Stimulated activated CD8-positive, alpha-beta memory T cell treated with anti-CD3 and anti-CD28 coated beads, Interleukin-15, amount 100 ng/mL, for 48 hours (primary cell): ENCODE results near the gene SDF2L1.

Experiments used
- DNase-seq, 2 donors: peaks; one replicate each; pipeline ENCODE4 v3.0.0-alpha.2; 2020; ENCODE audit warnings: low read depth in 2 of 2

Gene SDF2L1

DNA sequence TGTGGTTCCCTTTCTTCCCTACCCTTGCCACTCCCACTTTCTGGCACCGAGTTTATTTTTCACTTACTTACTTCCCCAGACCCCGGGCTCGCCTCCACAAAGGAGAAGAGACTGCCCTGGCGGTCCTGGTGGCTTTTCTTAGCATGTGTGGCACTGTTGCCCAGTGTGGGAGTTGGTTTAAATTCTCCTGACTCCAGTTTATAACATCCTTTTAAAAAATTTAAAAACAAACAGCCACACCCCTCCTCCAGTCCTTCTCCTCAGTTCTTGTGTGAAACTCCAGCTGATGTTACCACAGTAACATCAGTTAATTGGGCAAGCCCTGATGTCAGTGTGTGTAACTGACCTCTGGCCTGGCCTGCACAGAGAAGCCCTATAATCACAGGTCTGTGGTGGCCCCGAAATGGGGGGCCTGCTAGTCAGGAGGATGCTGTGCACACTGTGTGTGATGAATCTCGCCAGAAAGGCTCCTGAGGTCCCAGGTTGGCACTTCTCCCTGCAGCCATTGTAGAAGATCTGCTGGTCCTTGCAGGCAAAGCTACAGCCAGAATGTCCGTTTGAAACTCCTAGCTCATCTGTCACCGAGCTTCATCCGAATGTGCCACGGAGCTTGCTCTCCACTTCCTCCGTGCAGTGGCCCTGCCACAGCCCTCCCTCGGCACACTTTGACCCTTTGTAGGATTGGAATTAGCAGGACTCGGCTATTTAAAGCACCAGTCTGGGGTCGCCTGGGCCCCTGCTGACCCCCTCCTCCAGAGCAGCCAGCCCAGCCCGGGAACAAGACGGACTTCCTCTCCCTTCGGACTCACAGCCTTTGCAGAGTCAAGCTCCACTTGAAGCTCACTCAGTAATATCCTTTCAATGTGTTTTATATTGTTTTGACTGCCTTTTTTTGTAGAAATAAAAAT lies 19.8 kb upstream of the SDF2L1 start:
- no peak for DNase-seq

DNA sequence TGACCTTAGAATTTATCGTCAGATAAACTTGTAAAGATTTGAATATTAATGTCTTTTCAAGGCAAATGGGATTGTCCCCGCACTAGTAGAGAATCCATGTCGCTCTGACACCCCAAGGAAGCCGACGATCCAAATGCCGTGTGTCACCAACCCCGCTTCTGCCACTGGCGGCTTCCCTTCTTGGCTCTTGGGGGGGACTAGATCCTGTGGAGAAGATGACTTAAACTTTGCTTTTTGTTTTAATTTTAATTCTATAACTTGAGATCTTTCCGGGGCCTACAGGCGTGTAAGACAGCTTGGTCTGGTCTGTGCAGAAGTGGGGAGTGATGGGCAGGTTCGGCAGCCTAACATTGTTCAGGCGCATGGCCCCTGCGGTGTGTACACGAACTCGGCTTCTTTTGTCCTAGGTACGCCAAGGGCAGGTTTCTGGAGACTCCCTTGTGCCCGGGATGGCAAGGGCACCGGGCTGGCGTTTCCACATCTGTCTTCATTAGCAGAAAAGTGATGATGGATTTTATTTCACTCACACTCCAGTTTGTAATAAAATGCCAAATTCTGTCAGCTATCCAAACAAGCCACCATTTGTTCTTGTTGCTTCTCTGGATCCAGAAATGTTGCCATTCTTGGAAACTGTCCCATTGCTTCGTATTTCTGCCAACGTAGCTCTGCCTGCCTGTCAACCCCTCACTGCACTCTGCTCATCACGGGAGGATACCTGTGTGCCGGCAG lies 19.0 kb upstream of the SDF2L1 start:
- DNase-seq = no peak

GRCh38 chr22:21623648-21623970 lies 18.5 kb upstream of the SDF2L1 start:
- no peak for DNase-seq

DNA sequence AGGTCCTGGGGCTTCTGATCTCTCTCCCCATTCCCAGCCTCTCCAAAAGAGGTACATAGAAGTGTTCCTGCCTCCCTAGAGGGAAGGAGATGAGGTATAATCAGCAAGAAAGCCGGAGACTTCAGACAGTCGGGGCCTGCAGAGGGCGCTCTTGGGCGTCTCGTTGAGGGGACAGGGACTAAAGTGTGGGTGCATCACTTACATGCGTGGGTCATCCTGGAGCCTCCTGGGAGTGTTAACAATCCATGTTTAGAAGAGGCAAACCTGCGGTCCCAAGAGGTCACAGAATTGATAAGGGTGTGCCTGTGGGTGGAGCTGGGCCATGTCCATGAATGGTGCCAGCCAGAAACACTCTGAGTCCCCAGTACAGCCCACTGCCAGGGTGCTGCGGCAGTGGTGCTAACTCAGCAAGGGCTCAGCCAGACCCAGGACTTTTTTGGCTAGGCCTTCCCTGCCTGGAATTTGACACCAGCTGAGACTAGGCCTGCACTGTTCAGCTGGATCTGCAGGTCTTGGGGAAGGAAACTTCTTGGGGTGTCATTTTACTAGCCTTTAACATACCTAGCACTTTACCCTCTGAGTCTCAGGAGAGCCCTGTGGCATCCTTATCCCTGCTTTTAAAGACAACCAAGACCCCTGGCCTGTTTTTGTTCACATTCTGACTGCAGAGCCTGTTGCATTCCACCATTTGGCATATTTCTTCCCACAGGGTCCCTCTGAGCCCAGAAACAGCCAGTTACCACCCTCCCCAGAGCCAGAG lies 17.8 kb upstream of the SDF2L1 start:
- peak in 1 of 2 donors; percentile 38 for DNase-seq

DNA sequence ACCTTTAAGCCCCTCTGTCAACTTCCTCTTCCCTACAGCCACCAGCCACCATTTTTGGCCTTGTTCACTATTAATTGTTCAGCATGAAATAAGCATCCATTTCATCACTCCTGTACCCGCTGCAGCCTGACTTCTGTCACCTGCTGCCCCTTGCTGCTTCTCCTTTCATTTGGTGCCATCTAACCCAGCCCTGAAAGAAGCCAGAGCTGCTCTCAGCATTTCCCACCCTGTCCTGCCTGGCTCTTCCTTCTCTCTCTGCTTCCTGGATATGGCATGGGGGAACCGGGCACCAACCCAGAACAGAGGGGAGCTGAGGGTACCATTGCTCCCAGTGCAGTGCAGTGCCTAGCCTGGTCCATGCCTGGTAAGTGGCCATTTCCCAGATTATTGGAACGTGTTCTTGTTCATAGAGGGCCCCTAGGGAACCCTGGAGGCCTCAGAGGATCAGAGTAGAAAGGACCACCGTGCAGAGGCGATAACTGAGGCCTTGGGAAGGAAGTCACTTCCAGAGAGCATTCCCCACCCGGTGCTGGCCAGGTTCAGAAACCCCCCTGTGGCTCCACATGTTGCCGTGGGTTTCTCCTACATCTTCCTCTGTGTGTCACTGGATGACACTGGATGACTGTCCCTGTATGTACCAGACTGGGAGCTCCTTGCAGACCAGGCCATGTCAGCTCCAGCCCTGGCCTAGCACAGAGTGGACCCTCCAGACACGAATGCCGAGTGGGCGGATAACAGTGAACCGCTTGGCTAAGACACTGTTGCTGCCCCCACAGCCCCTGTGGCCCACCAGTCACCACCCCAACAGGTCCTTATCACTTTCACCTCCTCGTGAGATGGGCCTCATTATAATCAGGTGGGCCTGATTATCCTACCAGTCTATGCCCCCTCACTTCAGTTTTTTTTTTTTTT lies 17.0 kb upstream of the SDF2L1 start:
- DNase-seq = no peak

GRCh38 chr22:21626073-21626734 lies 15.9 kb upstream of the SDF2L1 start:
- no peak for DNase-seq

- DNase-seq = no peak
Observed at GRCh38 chr22:21626735-21627469, 15.2 kb upstream of the SDF2L1 start.

- DNase-seq = no peak
Observed at GRCh38 chr22:21628386-21629254, 13.5 kb upstream of the SDF2L1 start.

GRCh38 chr22:21629255-21630149 lies 12.6 kb upstream of the SDF2L1 start, which contains the start of gene YDJC:
TSS of gene YDJC (minus strand) at chr22:21630022. CDS start at chr22:21630014, 8 bp downstream.
- peak; percentile 90 to 94 for DNase-seq

DNA sequence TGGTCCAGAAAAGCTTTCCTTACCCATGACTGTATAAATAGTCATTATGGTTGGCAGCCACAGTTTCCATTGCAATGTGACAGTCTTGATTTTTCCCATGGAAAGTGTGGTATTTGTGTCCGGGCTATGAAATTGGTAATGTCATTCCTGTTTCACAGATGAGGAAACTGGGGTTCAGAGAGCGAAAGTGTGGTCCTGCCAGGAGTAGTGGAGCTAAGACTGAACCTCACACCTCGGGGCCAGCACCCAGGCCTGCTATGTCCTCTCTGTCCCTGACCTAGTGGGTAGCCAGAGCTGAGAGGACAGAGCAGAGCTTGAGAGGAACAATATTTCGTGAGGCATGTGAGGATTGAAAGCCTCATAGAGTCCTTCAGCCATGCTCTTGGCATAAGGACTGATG lies 11.1 kb upstream of the SDF2L1 start:
- no peak for DNase-seq

DNA sequence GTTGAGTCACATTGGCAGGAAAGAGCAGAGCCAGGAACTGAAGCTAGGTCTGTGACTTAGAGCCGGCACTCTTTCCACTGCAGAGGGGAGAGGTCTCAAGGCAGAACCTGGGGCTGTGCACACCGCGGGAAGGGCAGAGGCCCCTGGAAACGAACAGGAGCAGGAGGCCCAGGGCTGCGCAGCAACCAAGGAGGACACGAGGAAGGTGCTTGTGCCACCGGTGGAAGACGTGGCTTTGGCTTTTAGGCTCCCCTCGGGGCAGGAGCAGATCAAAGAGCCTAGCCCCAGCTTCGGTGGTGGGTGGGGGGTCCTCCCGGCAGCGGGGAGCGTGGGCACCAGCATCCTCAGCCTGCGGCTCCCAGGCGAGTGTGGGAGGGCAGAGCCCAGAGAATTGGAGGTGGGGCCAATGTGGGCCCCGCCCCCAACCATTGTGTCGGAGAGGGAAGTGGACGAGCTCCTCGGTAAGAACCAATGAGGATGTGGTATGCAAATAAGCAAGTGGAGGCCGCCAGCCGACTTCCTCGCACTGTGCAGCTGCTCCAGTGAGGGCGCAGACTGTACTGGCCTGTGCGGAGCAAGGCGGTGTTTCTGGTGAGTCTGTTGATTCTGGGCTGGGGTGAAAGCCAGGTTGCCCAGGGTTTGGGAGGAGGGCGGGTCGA lies 9.7 kb upstream of the SDF2L1 start, which contains the start of gene CCDC116:
TSS of gene CCDC116 (plus strand) at position 524 of the 659 bp plus-strand sequence. CDS start 422 bp downstream, outside the sequence.
- peak; percentile 59 to 62 for DNase-seq

- no peak for DNase-seq
Observed at GRCh38 chr22:21632931-21633330, 9.2 kb upstream of the SDF2L1 start.

GRCh38 chr22:21633481-21633880 lies 8.6 kb upstream of the SDF2L1 start:
- no peak for DNase-seq

DNA sequence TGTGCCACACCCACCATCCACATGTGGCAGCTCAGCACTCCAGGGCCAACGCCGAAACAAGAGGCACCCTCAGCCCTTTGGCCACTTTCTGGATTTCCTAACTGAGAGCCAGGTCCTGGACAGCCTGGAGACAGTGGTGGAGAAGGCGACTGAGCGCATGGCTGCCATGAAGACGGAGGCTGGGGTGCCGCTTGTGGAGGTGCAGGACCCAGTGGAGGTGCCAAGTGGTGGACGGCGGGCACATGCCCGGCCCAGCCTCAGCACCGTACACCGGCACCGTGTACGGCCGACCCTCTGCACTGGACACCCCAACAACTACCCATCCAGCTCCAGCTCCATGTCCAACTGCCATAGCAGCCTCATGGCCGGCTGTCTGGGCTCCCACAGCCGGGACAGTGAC lies 8.0 kb upstream of the SDF2L1 start:
- no peak for DNase-seq

GRCh38 chr22:21634844-21635243 lies 7.3 kb upstream of the SDF2L1 start:
- DNase-seq = no peak

GRCh38 chr22:21635771-21636510 lies 6.2 kb upstream of the SDF2L1 start:
- no peak for DNase-seq
